Upper lobe of left lung (tissue), 4 donors: ENCODE measurements around the gene RPS6KA3.

ENCODE experiments used
- POLR2A ChIP-seq, 4 donors: fragments of 450-650 bp; IDR thresholded peaks; one replicate each; pipeline ENCODE4 v1.5.1; 2016 to 2017; ENCODE audit warnings: antibody characterized with exemption in 4 of 4, mild to moderate bottlenecking in 2 of 4
- TF ChIP-seq, protein P1 (sequence below), 6 experiments: fragments of 450-650 bp in 4 of 6; fragments of 200-600 bp in 2 of 6; sonication (generic) in 2 of 6; IDR thresholded peaks; one replicate each; pipeline ENCODE4 v1.5.1; 2016 to 2019; ENCODE audit warnings: antibody characterized with exemption in 6 of 6

DNA sequence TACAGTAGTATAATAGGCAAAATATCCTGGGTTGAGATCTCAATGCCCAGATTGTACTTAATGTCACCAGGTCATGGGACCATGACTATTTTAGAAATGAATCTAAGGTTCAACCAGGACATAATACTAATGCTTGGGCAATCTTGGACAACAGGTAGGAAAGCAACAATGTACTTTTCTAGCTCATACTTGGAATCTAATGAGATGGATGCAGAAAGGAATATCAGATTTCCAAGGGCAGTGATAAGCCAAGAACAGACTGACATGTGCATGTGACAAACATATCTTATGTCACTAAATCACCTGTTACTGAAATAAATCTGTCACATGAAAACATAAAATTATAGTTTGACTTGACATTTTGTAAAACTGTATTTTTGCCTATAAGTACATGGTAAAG lies 51.1 kb downstream of the RPS6KA3 start:
- TF ChIP-seq, protein P1, sequence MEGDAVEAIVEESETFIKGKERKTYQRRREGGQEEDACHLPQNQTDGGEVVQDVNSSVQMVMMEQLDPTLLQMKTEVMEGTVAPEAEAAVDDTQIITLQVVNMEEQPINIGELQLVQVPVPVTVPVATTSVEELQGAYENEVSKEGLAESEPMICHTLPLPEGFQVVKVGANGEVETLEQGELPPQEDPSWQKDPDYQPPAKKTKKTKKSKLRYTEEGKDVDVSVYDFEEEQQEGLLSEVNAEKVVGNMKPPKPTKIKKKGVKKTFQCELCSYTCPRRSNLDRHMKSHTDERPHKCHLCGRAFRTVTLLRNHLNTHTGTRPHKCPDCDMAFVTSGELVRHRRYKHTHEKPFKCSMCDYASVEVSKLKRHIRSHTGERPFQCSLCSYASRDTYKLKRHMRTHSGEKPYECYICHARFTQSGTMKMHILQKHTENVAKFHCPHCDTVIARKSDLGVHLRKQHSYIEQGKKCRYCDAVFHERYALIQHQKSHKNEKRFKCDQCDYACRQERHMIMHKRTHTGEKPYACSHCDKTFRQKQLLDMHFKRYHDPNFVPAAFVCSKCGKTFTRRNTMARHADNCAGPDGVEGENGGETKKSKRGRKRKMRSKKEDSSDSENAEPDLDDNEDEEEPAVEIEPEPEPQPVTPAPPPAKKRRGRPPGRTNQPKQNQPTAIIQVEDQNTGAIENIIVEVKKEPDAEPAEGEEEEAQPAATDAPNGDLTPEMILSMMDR (IDR thresholded peaks at IDR 0.05): no peak
- no peak for TF ChIP-seq POLR2A (IDR thresholded peaks at IDR 0.05)
